Activated CD4-positive, CD25-positive, alpha-beta regulatory T cell treated with anti-CD3 and anti-CD28 coated beads, Interleukin-2, amount 50 U/mL, for 16 hours (primary cell): Measurements from ENCODE around the gene HADH.
"Not testable (repeated sequence)": the region's sequence is repeated elsewhere in the genome, so short reads cannot be mapped to it uniquely, and the experiment has no call there.

Experiments
- DNase-seq: peaks from one replicate; pipeline ENCODE4 v3.0.0-alpha.2; 2020; ENCODE audit warnings: low read depth, low spot score

Gene HADH

DNA sequence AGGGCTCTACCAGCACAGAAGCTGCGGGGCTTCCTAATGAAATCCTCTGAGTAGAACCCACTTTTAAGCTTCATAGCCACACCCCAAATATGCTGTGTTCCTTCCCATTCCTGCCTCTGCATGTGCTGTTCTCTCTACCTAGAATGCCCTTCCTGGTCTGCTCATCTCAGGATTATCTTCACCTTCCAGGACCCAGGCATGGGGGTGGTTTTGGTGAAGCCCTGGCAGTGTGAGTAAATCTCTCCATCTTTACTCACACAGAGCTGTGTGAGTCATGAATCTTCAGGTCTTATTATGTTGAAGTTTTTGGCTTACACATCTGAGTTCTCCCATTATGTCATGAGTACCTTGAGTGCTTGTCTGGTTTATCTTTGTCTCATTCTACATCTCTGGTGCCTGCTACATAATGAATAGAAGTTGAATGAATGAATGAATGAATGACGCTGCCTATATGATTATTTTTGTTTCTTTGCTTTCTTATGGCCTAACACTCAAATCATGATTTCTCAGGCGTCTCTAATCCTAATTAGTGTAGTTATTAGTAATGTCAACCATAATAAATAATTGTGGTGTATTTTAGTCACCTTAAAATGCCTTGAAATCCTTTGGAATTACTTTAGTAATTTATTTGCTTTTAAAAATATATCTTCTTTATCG is 41.9 kb downstream of the HADH start:
- no peak for DNase-seq

DNA sequence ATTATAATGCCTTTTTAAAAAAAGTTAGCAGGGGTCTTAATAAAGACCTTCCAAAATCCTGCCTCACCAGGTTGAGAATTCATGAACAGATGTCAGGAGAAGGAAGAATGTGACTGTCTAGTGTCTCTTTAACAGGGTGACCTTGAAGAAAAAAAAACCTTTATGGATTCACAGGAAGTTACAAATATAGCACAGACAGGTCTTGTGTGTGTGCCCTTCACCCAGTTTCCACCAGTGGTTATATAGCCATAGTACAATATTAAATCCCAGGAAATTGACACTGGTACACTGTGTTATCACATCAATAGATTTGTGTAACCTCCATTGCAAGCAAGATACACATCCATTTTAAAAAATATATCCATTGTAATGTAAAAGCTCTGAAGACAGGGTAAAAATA is 43.7 kb downstream of the HADH start:
- no peak for DNase-seq

DNA sequence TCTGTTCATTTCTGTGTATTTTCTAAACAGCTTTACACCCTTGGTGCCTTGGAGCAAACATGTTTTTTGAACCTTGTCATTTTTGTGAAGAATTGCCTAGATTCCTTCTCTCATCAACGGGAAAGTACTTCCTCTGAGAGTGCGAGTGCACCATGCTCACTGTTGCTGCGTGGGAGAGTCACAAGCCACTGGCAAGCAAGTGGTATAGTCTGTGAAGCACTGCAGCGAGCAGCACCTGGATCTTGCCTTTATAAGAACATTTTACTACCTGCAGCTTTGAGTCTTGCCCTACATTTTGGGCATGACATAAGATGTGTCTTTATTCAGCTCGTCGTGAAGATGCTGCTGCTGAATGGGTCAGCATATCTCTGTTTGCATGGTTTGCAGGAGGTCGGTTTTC is 44.9 kb downstream of the HADH start:
- DNase-seq: no peak

DNA sequence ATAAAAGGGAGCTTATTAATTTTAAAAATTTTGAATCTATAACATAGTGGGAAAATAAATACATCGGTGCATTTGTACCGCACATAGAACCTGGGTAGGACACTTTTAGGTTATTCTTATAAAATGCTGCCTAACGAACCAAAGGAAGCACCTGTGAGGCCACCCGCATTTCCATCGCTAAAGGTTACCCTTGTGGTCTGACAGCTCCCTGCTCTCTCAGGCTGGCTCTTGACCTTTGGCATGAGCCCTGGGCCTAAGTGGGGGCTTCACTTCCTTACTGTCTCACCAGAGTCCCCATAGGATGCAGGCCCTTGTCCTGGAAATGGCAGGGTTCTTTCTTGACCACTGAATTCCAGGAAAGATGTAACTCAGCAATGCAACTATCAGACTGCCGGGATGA is 46.0 kb downstream of the HADH start:
- no peak for DNase-seq

DNA sequence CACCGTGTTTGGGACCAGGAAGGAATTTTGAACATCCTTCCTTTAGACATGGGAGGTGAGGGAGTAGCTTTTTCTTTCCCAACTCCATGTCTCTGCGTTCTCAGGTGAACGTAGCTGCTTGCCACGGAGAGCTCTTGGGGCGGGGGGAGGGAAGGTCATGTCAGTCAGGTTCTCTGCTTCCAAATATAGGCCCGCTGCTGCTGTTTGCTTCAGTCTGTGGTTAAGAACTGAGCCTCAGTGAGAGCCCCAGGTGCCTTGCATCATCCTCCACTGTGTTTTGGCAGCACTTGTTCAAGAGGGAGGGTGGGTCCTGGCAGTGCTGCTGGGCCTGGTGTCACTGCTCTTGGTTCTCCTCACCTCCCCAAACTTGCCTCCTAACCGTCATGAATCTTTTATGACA is 46.5 kb downstream of the HADH start:
- peak; percentile 29 for DNase-seq

DNA sequence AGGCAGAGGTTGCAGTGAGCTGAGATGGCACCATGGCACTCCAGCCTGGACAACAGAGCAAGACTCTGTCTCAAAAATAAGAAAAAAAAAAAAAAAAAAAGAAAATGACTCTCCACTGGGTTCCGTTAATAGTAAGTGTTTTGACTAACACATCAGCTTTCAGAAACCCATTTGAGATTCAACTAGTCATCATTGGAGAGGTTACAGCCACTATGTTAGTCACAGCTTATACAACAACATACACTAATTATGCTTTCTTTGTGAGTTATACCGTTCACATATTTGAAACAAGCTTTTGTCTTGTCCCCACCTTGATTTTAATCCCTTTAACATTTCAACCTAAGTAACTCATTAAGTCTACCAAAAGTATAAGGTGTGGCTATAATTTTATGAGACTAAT is 48.2 kb downstream of the HADH start:
- no peak for DNase-seq

DNA sequence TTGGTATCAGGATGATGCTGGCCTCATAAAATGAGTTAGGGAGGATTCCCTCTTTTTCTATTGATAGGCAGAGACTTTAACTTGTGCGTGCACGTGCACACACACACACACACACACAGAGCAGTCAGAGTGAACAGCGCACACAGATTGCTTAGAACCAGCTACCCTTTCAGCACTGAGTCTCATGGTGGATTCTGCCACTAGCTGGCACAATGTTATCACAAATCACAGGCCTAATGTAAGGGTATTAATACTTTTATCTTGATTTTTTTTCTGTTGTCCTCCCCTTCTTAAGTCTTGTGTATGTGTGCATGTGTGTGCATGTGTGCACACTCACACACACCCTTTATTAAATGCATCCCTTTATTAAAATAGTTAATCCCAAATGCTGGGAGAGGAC is 53.2 kb downstream of the HADH start:
- DNase-seq: no peak

DNA sequence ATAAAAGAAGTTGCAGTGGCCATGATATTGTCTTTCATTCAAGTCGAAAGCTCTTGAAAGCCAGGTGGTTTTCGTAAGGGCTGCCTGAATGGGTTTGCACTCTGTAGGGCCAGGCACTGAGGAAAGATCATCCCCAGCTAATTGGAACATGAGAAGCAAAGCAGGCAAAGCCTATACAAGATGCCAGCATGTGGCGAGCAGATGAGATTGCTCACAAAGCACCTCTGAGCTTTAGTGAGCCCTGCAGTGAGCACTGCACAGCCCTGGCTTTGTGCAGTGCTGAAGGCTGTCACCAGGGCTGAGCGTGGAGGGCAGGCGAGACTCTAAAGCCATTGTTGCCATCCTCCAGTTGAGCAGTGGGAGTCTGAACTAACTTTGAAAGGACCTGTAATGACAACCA is 53.8 kb downstream of the HADH start:
- DNase-seq: no peak

DNA sequence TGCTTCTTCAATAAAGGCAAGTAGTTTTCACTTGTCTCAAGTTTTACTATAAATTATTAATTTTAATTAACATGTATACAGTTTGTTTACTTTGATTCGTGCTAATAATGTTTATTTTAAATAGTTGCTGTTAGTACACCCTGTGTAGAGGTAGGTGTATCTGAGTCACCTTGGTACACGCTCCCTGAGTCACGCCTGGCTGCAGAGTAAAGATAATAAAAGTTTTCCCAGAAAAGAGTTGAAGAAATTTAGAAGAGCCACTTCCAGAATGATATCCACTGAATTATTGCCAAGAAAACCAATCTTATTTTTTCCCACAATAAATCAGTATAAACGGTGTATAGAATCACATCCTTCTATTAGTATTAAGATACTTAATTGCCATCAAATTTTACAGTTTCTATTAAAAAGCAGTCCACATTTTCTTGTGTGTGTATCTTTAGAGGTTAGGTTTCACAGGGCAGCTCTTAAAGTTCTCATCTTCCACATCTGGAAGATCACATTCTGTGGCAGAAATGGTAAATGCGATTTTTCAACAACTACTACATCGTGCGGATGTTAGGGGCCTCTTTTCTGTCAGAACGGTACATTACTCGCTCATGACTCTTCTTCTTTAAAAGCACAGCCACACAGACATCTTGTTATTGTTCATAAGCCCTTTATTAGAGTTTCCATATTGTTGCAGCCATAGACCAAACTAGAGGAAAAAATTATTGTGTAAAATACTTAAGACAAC is 55.4 kb downstream of the HADH start:
- DNase-seq: no peak

DNA sequence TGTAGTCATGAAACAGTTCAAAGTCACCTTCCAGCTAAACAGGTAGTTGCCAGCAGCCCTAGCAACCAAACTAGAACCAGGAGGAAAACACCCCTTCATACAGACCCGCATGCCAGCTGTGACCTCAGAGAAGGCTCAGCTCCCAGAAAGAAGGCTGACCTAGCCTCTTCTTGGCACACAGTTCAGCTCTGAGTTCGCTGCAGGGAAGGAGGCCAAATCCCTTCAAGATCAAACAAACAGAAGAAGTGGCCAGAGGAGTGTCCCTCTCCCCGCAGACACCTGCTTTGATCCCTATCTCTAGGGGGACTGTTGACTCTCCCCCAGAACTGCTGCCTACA is 56.0 kb downstream of the HADH start:
- no peak for DNase-seq

DNA sequence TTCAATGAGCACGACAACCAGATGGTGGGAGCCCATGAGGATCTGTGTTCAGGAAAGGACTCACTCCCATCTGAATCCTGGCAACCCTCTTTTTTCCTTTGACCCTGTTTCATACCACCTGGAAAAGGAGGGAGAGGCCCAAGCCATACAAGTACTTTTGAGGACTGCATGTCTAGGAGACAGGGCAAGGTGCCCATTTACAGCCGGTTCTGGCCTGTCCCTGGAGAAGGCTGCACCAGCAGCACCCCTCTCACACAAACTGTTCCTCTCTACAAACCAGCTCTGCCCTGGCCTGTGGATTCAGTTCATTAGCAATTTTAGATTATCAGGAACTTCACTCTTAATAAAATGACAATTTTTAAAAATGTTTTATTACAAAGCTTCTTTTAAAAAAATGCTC is 57.5 kb downstream of the HADH start:
- no peak for DNase-seq

DNA sequence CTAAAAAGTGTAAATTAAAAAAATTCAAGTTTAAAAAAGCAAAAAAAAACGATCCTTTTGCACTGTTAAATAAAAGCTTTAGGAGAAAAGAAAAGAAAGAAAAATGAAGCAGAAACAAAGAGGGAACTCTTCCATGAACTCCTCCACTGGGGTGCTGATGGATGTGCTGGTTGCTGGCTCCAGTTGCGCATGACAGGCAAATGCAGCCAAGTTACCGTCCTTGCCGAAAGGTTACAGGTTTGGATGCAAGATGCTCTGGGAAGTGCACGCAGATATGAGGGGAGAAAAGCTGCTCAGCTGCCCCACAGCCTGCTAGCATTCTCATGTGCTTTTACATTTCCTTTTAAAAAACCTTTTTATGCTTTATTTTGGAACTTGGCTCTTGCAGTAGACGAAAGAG is 58.5 kb downstream of the HADH start:
- DNase-seq: no peak

DNA sequence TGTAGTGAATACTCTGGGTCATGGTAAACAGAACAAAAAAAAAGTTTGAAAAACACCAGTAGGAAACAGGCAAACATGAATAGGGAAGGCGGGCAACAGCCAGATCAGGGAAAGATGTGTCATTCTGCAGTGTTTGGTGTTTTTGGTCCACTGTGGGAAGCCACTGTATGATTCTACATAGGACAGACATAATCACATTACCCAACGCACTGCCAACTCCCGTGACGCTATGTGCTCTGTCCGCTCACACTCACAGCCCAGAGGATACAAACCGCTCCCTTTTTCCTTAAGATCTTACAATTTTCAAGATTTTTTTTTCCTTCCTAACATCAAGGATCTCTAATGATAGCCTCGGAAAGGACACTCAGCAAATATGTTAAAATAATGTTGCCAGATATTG is 59.3 kb downstream of the HADH start:
- no peak for DNase-seq

DNA sequence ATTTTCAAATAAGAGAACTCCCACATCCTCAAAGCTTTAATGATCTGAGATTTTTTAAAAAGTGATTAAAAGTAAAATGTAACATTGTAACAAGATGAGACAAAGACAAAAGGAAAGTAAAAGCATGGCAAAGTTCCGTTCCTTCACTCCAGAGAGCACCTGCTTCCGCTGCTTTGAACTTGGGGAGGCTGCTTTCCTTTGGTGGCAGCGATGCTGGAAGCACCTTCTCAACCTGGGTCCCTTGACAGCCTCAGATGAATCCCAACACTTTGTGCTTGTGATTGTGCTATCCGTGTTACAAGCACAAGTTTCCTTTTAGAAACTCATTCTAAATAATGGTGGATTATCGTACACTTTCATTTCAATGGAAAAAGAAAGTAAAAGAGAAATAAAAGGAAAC is 59.7 kb downstream of the HADH start:
- no peak for DNase-seq

DNA sequence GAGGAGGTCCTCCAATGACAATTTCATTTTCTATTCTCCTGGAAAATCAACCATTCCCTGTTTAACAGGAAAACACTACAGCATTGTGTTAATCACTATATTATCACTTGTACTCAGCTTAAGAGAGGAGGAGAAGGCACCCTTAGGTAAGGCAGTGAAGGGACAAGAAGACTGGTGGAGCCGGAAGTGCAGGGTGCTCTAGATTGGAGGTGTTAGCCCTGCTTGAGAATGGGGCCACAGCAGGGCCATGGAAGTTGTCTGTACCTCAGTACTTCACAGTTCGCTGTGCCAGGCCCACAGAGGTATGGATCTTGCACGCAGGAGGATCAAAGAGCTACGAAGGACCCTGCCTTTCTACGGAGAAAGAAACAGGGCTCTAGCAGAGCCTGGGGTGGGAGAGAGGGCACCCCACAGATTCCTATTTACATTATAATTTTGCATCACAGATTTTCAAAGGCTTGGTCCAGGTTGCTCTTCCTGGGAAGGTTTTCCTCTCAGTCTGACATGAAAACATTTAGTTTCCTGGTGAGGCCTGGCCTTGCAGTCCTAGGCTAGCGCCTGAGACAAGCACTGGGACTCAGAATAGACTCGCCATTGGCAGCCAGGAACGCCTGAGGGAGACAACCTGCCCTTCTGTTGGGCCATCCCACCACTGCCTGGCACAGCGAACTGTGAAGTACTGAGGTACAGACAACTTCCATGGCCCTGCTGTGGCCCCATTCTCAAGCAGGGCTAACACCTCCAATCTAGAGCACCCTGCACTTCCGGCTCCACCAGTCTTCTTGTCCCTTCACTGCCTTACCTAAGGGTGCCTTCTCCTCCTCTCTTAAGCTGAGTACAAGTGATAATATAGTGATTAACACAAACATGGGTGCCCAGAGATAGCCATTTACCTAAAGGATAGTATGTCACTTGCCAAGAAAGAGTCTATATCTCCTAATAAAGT is 60.8 kb downstream of the HADH start:
- not testable (repeated sequence) for DNase-seq

DNA sequence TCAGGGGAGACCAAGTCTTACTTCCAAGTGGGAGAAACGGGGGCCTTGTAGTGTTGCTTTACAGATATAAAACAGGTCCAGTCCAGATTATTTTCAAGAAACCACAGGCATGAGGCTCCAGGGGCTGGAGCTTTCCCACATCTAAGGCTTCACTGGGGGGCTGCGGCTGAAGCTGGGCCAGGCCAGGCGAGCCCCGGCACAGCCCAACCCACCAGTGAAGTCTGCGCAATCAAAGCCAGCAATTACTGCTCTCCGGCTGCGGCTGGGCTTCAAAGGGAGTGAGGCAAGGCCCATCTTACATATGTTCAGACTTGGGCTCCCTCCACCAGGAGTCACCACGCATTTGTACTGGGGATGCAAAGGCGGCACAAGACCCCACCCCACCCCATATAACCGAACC is 61.7 kb downstream of the HADH start:
- DNase-seq: no peak

DNA sequence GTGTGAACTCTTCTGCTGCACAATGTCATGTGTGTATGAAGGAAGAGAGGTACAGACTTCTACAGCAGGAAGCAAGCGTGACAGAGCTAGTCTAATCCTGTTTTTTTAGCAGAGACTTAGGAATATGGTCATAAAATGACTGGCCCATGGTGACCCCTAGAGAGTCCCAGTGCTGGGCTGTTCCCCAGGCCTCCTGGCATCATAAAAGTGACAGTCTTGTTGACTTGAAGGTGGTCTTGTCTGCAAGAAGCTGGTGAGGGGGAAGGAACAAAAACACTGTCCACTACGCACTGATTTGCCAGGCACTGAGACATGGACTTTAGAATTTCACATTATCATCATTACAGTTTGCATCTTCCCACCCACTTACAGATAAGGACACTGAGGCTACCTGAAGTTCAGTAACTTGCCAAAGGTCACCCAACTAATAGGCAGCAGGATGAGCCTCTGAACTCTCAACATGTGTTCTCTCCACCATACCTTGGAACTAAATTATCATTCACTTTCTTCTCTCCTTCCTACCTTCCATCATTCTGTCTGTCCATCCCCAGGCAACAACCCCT is 63.0 kb downstream of the HADH start:
- no peak for DNase-seq

DNA sequence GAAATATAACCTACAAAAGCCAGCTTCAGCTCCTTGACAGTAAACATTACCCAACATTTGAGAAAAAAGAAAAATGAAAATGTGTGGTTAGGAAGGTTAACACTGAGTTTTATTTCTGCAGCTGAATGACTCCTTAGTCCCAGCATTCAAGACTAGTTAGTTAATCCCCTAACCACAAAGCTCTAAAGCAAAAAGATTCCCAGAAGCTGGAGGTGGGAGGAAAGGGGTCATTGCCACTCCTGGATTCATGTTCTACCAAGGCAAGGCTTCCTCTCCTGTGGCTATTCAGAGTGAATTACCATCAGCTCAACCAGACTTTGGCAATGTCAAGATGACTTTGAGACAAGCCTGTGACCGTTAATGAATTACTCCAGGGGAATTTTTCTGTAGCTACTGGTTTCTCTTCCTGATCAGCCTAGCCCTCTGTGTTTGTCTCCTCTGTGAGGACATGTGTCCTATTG is 63.6 kb downstream of the HADH start:
- no peak for DNase-seq

DNA sequence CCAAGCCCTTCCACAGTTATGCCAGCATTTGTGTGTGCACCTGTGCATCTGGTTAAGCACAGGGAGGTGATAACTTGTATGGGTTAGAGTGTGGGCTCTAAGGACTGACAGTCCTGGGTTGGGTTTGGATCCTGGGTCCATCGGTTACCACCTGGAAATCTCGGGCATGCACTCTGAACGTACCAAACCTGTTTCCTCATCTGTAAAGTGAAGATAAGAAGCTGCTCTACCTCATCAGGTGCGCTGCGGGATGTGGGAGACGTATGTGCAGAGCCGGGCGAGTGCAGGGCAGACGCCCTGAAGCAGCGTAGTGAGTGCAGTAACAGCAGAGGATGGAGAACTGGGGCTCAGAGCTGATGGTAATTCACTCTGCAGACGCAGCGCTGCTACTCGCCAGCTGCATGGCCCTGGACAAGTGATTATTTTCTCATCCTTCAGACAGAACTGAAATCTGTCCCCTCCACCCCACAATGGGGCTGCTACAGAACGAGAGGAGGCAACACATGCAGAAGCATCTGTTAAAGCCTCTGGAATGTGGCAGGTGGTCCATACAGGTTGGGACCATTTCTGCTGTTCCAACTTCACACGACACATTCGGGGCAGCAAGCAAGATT is 64.4 kb downstream of the HADH start:
- DNase-seq: no peak

DNA sequence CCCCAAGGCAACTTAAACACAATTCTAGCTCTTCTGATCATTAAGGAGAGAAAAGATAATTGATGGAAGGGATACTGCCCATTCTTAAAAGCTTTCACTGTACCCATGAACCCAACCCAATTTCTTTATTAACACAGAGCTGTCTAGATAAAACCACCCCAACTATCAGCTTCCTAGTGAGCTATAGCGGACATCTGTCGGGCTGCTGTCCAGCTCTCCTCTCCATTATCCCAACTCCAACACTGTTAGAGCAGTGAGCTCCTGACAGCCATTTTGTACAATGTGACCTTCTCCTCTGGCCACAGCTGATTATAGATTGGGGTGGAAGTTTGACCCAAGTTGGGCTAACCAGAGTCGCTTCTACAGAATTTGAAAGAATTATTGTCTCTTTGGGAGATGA is 66.1 kb downstream of the HADH start:
- DNase-seq: no peak

DNA sequence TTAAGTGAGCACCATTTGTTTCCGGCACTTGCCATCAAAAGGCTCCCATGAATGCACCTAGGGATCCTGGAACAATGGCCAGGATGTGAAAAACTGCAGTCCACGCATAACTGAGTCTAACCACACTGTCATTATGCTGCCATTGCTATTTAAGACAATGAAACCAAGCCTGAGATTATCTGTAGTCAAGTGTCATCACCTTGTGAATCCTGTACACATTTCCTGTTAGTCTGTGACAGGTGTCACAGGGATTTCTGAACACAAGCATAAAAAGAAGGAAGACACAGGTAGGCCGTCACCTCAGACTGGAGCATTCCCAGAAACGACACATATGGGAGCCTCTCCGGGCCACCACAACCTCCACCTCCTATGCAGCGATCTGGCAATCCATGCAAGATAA is 66.7 kb downstream of the HADH start:
- DNase-seq: no peak
